COLO829 (cell line): ENCODE results near the gene MYO1F.
"Not testable (repeated sequence)": the region's sequence is repeated elsewhere in the genome, so short reads cannot be mapped to it uniquely, and the experiment has no call there.

Experiments used
- DNase-seq: peaks from one replicate; pipeline ENCODE4 v3.0.0; 2012; ENCODE audit warnings: low spot score

The MYO1F gene

DNA sequence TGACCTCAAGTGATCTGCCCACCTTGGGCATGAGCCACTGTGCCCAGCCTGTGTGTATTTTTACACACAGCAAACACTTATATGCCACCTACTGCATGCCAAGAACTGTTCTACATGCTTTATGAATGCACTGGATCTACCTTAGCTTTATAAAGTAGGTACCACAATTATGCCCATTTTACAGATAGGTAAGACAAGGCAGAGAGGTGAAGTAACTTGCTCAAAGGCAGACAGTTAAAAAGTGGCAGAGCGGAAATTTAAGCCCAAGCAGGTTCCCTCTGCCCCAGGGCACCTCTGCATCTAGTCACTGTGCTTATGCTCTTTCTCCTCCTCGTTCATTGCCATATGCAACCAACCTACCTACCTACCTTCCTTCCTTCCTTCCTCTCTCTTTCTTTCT is 22.8 kb upstream of the MYO1F start:
- no peak for DNase-seq

DNA sequence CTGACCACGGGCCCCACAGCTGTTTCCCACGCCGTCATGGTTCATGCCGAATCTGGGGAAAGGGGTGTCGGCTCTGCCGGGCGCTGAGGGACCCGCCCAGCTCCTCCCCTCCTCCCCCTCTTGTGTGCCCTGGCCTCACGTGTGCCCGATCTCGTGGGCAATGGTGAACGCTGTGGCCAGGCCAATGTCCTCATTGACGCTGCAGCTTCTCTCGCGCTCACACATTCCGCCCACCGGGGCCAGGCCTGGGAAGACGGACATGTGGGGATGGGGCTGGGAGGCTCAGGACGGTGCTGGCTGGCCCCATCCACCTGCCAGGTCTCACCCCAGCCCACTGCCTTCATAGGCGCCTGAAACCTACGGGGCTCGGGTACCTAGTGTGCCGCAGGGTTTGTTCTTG is 18.9 kb upstream of the MYO1F start:
- no peak for DNase-seq

DNA sequence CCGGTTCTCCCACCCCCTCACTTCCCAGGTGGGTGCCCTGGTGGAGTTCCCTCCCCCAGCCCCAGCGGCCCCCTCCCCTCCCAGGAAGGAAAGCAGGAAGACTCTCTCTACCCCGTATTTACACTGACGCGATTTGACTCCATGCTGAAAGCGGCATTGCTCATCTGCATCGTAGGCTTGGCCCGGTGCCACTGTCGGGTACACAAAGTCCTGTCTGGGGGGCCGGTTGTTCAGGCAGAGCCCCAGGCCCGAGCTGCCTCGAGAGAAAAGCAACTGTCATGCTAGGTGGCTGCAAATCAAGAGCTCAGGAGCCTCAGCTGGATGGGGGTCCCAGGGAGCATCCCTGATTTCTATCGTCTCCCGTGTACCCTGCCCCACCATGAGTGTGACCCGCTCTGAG is 18.4 kb upstream of the MYO1F start:
- DNase-seq: no peak

DNA sequence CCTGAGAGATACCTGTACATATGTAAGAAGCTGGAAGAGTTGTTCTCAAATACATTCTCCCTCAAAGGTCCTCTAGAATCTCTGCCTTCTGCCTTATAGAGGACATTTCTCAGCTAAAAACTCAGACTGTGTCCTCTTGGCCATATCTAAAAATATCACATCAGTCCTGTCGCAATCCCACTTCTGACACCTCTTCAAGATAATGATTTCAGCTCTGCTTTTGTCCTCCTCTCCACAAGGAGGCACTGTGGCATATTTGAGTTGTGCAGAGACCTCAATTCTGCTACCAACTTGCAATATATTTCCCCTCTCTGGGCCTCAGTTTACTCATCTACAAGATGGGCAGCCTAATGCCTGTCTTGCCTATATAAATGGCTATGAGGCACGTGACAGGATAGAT is 16.7 kb upstream of the MYO1F start:
- no peak for DNase-seq

DNA sequence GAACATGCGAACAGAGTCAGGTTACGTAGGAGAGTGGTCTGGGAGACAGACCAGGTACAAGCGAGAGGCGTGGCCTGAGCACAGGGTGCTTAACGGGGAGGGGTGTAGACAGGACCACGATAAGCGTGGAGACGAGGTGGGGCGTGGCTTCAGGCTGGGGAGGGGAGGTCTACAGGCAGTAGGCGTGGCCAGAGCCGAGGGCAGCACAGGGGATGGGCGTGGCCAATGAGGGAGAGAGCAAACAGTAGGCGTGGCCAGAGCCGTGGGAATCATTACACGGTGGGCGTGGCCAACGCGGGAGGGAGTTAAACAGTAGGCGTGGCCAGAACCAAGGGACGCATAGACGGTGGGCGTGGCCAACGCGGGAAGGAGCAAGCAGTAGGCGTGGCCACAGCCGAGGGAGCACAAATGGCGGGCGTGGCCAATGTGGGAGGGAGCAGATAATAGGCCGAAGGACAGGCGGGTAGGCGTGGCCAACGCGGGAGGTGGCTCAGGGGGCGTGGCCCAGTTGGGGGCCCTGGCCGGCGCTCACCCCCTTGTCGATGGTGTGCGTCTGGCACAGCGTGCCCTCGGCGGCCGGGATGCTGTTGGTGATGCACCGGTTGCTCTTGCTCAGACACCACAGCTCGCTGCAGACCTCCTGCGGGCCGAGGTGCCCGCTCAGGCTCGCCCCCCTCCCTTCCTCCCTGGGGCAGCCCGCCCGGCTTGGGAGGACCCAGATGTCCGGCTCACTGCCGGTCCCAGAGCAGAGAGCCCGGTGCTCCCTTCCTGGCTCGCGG is 15.2 kb upstream of the MYO1F start:
- peak; percentile 54 for DNase-seq

DNA sequence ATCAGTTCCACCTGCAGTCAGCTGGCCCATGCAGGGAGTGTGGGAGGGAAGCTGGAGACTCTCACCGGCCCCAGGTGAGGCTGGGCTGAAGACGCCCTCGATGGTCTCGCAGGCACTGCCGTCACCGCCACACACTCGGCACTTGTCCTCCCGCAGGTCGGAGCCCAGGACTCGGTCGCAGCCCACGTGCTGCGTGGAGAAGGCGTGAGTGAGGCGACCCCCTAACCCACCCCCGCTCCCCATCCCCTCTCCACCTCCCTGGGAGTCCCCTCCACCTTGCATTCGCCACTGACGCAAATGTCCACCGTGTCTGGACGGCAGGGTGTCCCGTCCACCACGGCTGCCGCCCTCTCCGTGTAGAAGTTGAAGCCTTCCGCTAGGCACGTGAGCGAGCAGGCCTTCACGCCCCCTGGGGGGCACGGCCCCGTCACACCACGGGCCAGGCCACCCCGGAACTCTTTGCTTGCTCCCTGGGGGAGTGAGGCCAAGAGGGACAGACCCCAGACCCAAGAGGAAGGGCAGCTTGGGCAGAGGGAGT is 12.0 kb upstream of the MYO1F start:
- DNase-seq: no peak

DNA sequence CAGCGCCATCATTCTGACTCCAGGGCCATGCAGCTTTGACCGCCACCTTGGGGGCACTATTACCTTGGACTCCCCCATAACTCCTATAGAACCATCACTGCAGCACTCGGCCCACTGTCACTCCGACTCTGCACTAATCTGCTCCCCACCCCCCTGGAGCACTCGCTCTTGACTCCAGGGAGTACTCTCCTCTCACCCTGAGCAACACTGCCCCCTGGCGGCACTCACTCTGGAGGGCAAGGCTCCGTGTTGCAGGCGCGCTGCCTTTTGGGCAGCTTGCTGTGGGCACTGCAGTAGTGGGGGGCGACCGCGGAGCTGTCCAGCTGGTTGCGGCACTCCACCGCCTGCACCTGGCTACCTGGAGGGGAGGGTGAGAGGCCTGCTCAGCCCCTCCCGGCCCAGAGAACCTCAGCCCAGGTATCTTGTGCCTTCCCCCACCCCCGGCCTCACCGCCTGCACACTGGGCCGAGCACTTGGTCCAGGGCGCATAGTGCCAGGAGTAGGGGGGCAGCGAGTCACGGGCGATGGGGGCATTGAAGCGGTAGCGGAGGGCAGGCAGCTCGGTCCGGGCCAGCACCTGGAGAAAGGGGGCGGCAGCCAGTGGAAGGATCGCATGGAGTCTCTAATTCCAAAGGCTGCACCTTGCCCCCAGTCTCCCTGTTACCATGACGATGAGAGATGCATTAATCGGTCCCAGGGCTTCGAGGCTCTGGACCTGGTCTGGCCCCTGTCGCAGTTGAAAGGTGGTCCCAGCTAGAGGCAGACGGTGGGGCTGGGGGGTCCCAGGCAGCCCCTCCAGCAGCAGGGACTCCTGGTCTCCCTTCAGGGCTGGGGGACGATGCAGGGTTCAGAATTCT is 8.9 kb upstream of the MYO1F start:
- peak; percentile 50 for DNase-seq

DNA sequence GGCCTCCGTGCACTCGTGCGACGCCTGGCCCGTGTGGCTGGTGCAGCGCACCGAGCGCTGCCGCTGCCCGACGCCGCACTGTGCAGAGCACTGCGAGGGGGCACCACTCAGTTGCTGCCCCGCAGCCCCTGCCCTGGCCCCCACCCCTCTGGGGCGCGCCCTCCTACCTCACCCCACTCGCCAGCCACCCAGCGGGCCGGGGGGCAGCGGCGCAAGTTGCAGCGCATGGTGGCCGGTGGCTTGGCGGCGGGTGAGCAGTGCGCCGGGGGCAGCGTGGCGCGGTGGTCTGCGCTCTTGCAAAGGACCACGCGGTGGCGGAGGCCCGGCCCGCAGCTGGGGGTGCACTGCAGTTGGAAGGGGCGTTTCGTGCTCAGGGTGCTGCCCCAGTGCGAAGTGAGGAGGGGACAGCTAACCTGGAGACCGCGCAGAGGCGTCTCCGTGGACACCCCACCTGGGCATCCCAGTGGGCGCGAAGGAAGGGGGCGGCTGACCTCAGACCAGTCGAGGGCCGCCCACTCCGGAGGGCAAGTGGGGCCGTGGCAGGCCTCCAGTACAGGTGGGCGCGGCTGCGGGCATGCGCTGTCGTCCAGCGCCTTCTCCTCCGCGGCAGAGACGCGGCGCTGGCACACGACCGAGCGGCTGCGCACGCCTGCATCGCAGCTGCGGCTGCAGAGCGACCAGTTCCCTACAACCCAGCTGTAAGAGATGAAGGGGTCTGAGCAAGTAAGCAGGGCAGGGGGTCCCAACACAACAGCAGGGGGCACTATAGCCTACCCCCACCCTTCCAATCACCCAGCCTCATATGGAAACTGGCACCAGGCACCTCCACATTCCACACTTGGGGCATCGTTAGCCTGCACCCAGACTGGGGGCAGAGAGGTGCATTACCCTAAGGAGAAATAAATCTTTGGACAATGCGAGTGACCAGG is 8.0 kb upstream of the MYO1F start:
- no peak for DNase-seq

DNA sequence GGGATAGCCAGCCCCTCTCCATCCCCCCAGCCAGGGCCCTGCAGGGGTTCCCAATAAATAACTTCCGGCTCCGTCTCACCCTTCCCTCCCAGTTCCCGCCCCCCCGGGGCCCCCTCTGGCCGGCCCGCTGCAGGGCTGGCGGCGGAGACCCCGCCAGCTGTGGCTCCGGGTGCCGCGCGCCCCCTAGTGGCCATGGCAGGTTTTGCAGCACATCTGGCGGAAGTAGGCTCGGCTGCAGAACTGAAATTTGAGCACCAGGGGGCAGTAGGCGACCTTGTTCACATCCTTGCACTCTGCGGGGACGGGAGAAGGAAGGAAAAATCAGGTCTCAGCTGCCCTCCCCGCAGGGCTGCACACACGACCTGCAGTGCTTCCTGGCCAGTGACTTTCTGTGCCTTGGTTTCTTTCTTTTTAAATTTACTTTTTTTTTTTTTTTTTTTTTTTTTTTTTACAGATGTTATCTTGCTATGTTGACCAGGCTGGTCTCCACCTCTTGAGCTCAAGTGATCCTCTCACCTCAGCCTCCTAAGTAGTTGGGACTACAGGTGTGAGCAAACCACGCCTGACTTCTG is 3.6 kb upstream of the MYO1F start:
- peak; percentile 60 for DNase-seq

DNA sequence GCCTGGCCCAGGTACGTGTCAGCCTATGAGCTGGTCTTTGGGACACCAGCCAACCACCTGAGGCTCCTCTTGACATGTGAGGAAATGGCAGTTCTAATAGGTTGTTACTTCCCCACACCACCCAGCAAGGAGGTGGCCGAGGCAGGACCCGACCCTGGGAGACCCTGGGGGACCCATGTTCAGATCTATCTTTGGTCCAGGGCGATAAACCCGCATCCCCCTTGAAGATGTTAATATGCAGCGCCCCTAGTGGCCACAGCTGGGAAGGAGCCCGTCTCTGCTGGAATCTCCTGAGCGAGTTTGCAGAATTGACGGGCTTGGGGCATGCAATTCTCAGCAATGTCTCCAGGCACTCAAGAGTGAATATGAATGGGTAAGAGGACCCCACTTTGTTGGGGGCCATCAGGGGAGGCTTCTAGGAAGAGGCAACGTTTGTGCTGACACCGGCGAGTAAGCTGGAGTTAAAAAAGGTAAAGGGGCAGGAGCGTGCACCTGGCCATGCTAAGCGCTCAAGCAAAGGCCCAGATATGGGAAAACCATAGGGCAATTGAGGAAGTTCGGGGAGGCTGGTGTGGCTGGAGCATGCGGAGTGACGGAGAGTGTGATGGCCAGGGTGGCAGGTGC is 1.5 kb upstream of the MYO1F start:
- DNase-seq: peak; percentile 63

DNA sequence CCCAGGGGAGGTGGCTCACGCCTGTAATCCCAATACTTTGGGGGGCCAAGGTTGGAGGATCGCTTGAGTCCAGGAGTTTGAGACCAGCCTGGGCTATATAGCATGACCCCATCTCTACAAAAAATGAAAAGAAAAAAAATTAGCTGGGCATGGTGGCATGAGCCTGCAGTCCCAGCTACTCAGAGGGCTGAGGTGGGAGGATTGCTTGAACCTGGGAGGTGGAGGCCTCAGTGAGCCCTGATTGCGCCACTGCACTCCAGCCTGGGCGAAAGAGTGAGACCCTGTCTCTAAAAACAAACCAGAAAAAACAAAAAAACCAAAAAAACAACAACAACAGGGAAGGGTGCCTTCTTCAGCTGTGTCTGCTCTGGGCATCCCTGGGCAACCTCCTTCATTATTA is 499 bp upstream of the MYO1F start:
- DNase-seq: no peak

DNA sequence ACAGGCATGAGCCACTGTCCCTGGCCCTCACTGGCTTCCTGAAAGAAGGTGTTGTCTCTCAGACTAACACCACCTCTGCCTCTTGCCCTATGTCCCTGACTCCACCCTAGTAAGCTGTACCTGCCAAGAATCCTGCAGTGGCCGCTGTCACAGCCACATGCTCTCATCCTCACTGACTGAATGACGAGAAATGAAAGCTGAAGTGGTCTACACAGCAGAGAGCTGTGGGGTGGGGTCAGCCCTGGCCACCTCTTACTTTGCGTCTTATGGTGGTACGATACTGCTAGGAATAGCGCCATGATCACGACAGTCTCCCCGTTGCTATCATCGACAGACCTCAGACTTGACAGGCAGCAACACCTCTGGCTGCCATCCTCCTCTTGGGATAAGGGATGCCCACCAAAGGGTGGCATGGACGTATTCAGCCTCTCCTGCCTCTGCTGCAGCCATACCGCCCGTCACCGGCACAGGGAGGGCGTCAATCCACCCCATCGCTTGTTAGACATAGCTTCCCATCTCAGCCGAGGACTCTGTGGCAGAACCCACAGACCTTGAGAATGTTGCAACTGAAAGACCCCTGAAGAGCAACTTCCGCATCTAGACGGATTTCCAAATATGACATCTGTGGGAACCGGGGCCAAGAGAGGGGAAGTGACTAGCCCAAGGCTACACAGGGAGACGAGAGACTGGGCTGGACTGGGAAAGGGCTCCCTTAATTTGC is 809 bp downstream of the MYO1F start:
- DNase-seq: no peak

DNA sequence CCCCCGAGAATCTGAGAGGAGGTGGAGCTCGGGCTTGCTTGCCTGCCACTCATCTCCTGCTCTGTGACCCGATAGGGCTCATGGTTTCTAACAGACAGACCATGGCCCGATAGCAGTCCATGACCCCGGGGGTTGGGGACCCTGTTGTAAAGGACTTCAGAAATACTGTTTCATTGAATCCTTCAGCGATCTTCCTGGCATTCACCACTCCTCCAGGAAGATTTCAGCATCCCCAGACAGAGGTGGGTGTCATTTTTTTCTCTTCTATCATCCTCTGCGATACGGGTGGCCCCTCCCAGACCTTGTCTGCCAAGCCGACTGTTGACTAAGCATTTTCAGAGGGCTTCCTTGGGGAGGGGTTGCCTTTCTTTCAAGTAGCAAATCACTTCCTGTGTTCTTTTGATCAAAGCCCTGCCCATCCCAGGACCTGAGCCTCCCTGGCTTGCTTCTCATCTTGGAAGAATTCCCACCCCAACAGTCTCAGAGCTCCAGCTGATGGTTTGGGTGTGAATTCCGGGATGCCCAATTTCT is 1.7 kb downstream of the MYO1F start:
- DNase-seq: no peak

DNA sequence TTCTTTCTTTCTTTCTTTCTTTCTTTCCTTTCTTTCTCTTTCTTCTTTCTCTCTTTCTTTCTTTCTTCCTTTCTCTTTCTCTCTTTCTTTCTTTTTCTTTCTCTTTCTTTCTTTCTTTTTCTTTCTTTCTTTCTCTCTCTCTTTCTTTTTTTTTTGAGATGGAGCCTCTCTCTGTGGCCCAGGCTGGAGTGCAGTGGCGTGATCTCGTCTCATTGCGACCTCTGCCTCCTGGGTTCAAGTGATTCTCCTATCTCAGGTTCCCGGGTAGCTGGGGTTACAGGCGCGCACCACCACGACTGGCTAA is 2.7 kb downstream of the MYO1F start:
- not testable (repeated sequence) for DNase-seq

DNA sequence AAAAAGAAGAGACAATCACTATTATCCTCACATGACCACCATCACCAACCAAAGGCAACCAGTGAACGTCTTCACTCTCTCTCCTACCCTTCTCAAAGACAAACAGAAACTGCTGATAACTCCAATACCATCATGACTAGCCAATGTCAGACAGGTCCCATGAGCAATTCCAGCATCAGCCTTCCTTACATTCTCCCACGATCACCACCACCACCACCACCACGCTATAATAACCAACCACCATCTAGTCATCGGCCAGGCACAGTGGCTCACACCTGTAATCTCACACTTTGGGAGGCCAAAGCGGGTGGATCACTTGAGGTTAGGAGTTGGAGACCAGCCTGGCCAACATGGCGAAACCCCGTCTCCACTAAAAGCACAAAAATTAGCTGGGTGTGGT is 3.9 kb downstream of the MYO1F start:
- no peak for DNase-seq

DNA sequence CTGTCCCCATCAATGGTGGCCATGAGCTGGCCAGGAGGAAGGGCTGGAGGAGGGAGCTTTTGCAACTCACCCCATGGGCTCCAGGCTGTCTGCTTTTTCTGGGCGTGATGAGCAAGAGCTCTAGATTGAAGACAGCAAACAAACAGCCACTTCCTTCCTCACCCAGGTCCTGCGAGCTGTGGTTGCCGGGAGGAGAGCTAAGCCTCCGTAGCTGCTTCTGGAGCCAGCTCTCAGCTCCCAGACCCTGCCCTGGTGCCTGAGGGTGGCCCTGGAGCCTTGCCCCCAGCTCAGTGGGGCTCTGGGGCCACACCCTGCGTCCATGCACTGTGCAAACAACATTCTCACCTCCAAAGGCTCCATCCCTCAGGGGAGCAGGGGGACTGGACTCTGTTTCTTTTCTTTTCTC is 6.2 kb downstream of the MYO1F start:
- DNase-seq: no peak

DNA sequence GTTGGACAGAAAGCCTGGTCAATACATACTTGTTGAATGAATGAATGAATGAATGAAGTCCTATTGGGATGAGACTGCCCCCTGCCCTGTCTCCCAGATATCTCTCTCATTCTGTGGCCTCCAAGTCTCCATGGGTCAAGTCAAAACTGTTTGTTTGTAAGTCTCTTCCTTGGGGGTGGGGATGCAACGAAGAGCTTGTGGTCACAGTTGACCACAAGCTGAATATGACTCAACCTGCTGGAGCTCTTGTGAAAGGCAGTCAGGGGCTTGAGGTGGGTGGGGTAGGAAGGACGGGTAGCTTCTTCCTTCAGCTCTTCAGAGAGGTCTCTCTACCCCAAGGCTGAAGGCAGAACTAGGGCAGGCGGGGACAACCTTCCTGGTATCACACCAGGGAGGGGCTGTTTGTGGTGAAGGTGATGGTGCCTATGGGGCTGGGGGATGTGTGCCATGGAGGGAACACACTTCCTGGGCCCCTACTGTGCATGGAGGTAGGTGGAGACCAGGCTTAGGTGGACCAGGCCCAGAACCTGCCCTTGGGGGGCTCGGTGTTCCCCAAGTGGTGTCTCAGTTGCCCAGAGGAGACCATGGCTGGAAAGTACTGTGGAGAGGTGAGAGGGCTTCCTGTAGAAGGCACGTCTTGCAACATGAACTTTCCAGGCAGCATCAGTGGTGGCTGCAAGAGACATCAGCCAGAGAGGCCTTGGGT is 8.0 kb downstream of the MYO1F start:
- DNase-seq: peak; percentile 62

DNA sequence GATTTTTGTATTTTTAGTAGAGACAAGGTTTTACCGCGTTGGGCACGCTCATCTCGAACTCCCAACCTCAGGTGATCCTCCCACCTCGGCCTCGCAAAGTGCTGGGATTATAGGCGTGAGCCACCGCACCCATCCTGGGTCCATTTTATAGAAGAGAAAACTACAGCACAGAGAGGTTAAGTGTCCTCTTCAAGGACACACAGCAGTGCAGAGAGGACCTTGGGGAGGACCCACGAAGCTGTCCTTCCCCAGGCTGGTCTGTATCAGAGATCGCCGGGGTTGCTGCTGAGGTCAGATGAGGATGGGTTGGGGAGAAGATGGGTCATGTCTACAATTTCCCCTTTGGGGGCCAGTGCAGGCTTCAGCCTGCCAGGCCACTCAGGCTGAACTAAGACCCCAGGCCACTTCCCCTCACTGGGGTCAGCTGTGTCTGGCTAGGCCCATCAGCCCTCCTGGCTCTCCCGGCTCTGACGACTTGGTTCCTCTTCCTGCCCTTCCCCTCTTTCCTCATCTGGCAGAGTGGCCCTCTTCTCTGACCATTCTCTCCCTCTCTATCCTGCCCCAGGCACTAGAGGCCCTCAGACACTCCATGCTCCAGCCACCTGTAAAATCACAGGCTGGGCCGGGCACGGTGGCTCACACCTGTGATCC is 9.6 kb downstream of the MYO1F start:
- DNase-seq: no peak

DNA sequence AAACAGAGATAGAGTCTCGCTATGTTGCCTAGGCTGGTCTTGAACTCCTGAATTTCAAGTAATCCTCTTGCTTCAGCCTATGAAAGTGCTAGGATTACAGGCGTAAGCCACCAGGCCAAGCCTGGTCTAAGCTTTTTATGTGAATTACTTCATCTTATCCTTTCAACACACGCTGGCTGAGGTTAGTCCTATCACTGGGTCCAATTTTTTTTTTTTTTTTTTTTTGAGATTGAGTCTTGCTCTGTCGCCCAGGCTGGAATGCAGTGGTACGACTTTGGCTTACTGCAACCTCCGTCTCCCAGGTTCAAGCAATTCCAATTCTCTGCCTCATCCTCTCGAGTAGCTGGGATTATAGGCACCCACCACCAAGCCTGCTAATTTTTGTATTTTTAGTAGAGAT is 10.4 kb downstream of the MYO1F start:
- DNase-seq: no peak
